GM18867 (cell line): ENCODE measurements around the gene SIGLEC1.

ENCODE experiments used
- ATAC-seq: cut with Tn5 transposase; IDR thresholded peaks from one replicate; pipeline ENCODE4 v1.9.1; 2021; ENCODE audit warnings: mild to moderate bottlenecking, moderate library complexity; ENCODE audit not compliant: unreplicated experiment

SIGLEC1 gene

GRCh38 chr20:3712279-3712873 lies at the start of gene SIGLEC1:
TSS of gene SIGLEC1 (minus strand) at chr20:3712600. CDS start at chr20:3707128, 5,472 bp downstream.
- ATAC-seq: no peak

DNA sequence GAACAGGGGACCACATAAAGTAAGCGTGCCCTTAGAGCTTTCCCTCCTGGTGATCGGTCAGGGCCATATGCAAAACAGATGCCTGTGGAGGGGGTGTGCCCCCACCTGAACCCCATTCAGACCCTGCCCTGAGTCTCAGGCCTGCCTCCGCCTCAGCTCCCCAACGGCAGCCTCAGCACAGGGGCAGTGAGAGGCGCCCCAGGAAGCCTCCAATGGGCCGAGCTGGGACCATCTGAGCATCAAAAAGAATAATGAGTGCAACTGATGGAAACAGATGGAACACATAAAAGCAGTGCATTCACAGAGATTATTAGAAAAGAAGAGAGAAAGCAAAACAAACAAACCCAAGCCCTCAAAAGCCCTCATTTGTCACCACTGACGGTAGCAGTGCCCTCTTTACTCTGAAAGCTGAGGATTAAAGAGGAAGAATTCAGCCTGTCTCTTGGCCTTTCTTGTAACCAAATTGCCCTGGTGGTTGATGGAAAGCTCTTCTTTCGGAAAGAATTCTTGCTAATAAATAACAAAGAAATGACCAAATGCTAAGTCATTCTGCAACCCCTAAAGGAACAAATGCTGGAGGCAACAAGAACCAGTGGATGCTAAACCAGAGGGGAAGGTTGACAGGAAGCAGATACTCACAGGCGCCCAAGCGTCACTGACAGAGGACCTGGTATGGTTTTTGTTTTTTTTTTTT lies 48.4 kb upstream of the SIGLEC1 start:
- ATAC-seq: no peak

- no peak for ATAC-seq
These were observed 47.5 kb upstream of the SIGLEC1 start for GRCh38 chr20:3759884-3760283.

GRCh38 chr20:3759316-3759823 lies 47.0 kb upstream of the SIGLEC1 start:
- ATAC-seq: no peak

DNA sequence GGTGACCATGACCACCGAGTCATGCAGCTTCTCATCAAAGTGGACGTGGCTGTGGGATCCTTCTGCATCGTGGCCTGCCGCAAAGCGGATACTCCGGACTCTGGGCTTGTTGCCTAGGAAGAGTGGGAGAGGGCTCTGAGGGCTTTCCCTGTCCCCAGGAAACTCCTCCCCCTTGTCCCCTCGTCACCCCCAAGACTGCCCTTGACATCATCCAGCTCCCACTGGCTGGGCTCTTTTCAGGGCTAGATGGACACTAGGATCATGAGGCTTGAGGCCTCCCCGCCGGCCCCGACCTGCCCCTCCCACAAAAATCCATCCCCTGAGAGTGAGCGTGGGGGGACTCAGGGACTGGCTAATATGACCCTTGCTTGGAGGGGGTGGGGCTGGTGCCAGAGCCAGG lies 46.2 kb upstream of the SIGLEC1 start:
- ATAC-seq: no peak

DNA sequence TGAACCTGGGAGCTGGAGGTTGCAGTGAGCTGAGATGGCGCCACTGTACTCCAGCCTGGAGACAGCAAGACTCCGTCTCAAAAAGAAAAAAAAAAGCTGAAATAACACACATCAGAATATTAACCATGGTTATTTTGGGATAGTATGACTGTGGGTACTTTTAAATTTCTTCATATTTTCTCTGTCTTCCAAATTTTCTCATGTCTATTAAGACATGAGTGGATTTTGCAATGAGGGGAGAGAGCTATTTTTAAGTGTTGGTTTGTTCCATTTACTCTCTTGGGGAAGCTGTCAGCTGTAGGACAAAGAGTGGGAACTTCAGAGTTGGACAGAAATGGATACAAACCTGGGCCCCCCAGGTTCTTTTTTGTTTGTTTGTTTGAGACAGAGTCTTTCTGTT lies 44.9 kb upstream of the SIGLEC1 start:
- no peak for ATAC-seq

DNA sequence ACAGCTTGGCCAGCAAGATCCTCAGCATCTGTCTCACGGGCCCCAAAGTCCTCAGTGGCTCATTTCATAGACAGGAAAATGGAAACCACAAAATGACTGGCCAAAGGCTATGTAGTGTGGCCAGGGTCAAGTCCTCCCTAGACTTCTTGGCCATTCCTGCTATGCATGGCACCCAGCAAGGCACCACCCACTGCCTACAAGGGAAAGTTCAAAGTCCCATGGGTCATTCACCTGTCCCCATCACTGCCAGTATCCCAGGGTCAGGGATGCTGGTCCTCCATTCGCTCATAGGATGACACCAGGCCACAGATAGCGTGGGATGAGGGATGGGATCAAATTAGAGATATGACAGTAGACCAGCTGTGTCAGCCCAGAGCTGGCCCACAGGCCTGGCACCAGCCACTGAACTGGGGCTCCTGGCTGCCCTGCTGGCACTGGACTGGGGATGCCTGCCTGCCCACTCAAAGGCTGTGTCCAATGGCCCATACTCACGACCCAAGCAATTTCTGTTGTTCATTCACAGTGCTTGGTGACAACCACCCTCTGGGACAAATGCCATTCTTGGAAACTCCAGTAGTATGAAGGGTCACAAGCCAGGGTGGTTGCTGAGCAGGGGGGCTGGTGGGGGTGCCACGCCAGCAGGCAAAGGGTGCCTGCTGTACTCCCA lies 43.5 kb upstream of the SIGLEC1 start:
- ATAC-seq: no peak

- no peak for ATAC-seq
These were observed 42.9 kb upstream of the SIGLEC1 start for GRCh38 chr20:3755269-3755668.

DNA sequence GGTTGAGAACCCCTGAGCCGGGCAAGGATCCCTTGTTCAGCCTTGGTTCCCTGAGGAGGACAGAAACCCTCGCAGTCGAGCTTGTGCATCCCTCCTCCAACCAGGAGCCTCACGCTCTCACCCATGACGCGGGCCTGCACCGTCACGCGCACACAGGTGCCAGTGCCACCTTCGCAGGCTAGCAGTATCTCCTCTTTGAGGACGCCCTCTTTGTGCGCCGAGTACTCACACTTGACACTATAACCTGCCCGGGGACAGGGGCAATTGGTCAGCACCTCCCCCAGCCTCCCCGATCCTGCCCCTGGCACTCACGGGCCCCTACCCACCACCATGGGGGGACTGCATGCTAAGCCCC lies 41.9 kb upstream of the SIGLEC1 start:
- no peak for ATAC-seq

GRCh38 chr20:3753501-3754275 lies 41.3 kb upstream of the SIGLEC1 start:
- no peak for ATAC-seq

DNA sequence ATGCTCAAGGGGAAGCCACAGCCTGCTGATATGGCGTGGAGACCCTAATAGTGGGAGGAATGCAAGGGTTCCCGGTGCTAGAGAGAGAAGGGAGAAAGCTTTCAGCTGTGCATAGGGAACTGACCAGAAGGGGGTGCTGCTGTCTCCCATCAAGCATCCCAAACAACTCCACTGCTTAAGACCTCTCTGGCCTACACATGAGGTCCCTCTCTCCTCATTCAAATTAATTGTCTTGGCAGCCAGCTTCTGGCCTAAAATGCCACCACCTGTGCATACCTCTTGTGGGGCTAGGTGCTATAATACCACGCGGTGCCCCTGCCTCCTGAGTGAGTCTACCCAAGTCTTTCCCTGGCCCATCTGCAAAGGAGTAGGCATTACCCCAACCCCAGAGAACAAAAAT lies 40.7 kb upstream of the SIGLEC1 start:
- ATAC-seq: no peak

DNA sequence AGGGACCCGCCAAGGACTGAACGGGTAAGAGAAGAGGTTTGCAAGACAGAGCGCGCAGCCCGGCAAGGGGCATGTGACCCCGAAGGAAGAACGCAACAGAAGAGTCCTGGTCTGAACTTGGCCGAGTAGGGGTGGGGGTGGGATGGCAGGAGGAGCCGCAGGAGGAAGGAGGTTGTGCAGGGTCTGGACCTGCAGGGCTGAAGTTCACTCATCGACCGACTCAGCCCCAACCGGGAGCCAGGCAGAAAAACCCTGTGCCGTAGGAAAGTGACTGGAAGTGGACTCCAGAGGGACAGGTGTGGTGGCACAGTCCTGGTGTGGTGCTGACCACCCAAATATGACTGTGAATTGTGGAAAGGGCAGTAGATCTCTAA lies 40.0 kb upstream of the SIGLEC1 start:
- ATAC-seq: no peak

GRCh38 chr20:3751675-3752385 lies 39.4 kb upstream of the SIGLEC1 start:
- ATAC-seq: no peak

DNA sequence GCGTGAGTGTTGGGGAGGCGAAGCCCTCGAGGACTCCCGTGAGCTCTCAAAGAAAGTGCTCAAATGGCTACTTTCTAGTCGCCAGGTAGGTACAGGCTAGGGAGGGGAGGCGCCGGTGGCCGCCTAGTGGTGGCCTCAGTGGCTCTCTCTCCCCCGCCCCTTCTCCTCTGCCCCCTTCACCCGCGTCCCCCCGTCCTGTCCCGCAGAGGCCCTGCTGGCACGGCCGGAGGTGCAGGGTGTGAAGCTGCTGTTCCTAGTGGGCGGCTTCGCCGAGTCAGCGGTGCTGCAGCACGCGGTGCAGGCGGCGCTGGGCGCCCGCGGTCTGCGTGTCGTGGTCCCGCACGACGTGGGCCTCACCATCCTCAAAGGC lies 38.9 kb upstream of the SIGLEC1 start:
- ATAC-seq: no peak

DNA sequence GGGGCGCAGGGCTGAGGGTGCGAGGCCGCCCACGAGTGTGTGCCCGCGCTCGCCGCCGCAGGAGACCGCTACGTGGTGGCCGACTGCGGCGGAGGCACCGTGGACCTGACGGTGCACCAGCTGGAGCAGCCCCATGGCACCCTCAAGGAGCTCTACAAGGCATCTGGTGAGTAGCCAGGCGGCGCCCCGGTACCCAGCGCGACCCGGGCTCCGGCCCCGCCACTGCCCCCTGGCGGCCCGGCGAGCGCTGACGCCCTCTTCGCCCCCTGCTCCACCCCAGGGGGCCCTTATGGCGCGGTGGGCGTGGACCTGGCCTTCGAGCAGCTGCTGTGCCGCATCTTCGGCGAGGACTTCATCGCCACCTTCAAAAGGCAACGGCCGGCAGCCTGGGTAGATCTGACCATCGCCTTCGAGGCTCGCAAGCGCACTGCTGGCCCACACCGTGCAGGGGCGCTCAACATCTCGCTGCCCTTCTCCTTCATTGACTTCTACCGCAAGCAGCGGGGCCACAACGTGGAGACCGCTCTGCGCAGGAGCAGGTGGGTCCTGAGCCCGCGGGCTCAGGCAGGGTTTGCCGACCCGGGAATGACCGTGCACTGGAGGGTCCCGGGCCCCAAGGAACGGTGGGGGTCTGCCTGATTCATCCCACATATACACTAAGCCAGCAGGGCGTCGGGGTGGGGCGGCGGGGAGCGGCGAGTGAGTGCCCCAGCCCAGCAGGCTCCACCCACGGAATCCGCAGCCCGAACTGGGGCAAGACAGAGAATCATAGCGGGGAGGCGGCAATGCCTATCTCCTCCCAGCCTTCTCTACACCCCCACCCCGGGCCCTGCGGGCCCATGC lies 37.5 kb upstream of the SIGLEC1 start:
- no peak for ATAC-seq

GRCh38 chr20:3749087-3749688 lies 36.8 kb upstream of the SIGLEC1 start:
- ATAC-seq: no peak

DNA sequence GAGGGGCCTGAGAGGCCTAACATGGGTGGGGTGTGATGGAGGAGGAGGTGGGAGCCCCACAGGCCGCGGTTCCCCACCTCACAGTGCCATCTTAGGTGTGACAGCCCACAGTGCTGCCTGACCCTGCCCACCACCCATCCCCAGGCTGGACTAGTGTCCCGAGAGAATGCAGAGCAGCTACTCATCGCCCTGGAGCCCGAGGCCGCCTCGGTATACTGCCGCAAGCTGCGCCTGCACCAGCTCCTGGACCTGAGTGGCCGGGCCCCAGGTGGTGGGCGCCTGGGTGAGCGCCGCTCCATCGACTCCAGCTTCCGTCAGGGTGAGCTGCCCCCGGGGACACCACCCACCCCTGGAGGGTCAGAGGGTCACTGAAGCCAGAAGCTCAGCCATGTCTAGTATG lies 35.7 kb upstream of the SIGLEC1 start:
- ATAC-seq: no peak

- ATAC-seq: no peak
These were observed 35.1 kb upstream of the SIGLEC1 start for GRCh38 chr20:3747471-3747870.

DNA sequence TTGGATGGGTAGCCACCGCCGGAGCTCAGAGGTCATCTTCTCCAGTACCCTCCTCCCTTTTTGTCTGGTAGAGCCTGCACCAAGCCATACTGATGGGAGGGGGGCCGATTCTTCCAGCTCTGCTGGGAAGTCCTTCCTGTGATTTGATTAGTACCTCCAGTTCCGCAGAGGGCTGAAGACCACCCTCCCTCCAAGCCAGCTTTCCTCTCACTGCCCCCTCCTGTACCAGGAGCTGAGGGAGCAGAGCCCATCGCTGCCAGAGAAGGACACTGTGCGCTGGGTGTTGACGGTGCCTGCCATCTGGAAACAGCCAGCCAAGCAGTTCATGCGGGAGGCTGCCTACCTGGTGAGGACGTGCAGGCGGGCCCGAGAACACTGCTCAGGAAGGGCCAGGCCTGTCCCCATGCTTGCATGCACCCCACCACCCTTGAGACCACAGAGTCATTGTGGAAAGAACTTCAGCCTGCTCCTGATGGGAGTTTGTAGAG lies 33.3 kb upstream of the SIGLEC1 start:
- ATAC-seq: no peak
